Measurements from ENCODE around the gene FAM3D. TPM values are rescaled to one million over a fixed set of nuclear protein-coding genes. Genes with fewer than 3 reads are reported as not detected.

FAM3D gene
- total and polyA plus RNA-seq, 4 donors, result 0.09 TPM; not detected in 3

- no peak for TF ChIP-seq CTCF (IDR thresholded peaks at IDR 0.05; ENCODE audit: low read depth, low read length, missing input control)
These were observed 62.5 kb downstream of the FAM3D start (continued) for GRCh38 chr3:58604031-58604430.

- Histone ChIP-seq H3K9me3 (ENCODE audit: control insufficient read depth in 4 of 4, low read length in 3 of 4) (no peaks in the 10 kb centered on the region), H3K4me1 (ENCODE audit: control insufficient read depth in 4 of 4, insufficient read depth in 4 of 4, low read length in 3 of 4) (no peaks in the 10 kb centered on the region), H3K9ac (ENCODE audit: low read depth in 1 of 2, low read length in 2 of 2) (no peak overlapping the region), H3K36me3 (ENCODE audit: control insufficient read depth in 4 of 4, insufficient read depth in 3 of 4, low read depth in 1 of 4, low read length in 3 of 4) (no peaks in the 10 kb centered on the region), H3K27me3 (ENCODE audit: control insufficient read depth in 4 of 4, insufficient read depth in 4 of 4, low read length in 3 of 4) (no peaks in the 10 kb centered on the region), H3K27ac (ENCODE audit: low read depth in 1 of 2, low read length in 2 of 2) (no peak overlapping the region), H3K4me3 (ENCODE audit: low read depth in 1 of 3, low read length in 3 of 3) (no peak overlapping the region)
- TF ChIP-seq NR2F2 (IDR thresholded peaks at IDR 0.05) (no peak), CTCF (IDR thresholded peaks at IDR 0.05; ENCODE audit: low read depth, low read length, missing input control) (no peak), FOXA1 (IDR thresholded peaks at IDR 0.05) (no peak)
- DNase-seq (ENCODE audit: low spot score), result no peak
These were observed 63.0 kb downstream of the FAM3D start for GRCh38 chr3:58603606-58604005.

DNA sequence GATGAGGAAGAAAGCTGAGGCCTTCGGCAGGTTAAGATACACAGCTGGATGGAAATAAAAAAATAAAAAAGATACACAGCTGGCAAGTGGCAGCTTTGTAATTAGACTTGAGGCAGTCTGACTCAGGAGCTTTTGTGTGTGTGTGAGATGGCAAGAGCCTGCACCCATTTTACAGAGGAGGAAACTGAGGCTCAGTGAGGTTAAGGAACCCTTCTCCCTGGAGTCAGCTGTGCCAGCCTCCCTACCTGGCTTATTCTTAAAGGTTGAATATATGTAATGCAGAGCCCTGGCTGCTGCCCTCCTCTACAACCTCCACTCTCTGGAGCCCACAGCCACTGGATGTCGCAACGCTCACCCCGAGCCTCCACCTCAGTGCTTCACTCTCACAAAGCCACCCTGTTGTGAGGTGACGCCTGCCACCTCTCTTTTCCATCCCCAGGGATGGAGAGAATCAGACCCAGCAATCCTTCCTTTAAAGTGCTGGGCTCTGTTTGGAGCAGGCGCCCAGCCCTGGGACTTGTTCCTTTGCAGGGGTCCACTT lies 68.7 kb downstream of the FAM3D start:
- 80% methylated on average over 6 of the region's 6 CpGs for WGBS

More for the DNA sequence above, 68.7 kb downstream of the FAM3D start:
- H3K9ac ChIP-seq (ENCODE audit: low read depth in 1 of 2, low read length in 2 of 2), result no peak overlapping the region
- peaks cover 5 to 40% (median 28%) of the 10 kb centered on the region in 4 donors for H3K4me1 ChIP-seq (ENCODE audit: control insufficient read depth in 4 of 4, insufficient read depth in 4 of 4, low read length in 3 of 4)
- TF ChIP-seq TAF1 (conservative IDR thresholded peaks at IDR 0.05) (no peak), CTCF (IDR thresholded peaks at IDR 0.05; ENCODE audit: low read depth, low read length, missing input control) (no peak), NR2F2 (IDR thresholded peaks at IDR 0.05) (no peak), MAX (IDR thresholded peaks at IDR 0.05) (no peak), REST (IDR thresholded peaks at IDR 0.05) (no peak), EGR1 (IDR thresholded peaks at IDR 0.05; ENCODE audit: low read depth in 2 of 2) (no peak), HNF4A (conservative IDR thresholded peaks at IDR 0.05) (no peak), ATF3 (IDR thresholded peaks at IDR 0.05) (no peak), JUND (IDR thresholded peaks at IDR 0.05) (no peak), SP1 (IDR thresholded peaks at IDR 0.05) (no peak), RXRA (IDR thresholded peaks at IDR 0.05) (no peak), HNF4G (IDR thresholded peaks at IDR 0.05) (no peak)
- TF ChIP-seq, protein P1, sequence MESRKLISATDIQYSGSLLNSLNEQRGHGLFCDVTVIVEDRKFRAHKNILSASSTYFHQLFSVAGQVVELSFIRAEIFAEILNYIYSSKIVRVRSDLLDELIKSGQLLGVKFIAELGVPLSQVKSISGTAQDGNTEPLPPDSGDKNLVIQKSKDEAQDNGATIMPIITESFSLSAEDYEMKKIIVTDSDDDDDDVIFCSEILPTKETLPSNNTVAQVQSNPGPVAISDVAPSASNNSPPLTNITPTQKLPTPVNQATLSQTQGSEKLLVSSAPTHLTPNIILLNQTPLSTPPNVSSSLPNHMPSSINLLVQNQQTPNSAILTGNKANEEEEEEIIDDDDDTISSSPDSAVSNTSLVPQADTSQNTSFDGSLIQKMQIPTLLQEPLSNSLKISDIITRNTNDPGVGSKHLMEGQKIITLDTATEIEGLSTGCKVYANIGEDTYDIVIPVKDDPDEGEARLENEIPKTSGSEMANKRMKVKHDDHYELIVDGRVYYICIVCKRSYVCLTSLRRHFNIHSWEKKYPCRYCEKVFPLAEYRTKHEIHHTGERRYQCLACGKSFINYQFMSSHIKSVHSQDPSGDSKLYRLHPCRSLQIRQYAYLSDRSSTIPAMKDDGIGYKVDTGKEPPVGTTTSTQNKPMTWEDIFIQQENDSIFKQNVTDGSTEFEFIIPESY (IDR thresholded peaks at IDR 0.05), result no peak
- no peak overlapping the region for H3K4me3 ChIP-seq (ENCODE audit: low read depth in 1 of 3, low read length in 3 of 3)
- H3K27ac ChIP-seq (ENCODE audit: low read depth in 1 of 2, low read length in 2 of 2), result no peak overlapping the region
- H3K27me3 ChIP-seq (ENCODE audit: control insufficient read depth in 4 of 4, insufficient read depth in 4 of 4, low read length in 3 of 4), result no peaks in the 10 kb centered on the region
- H3K36me3 ChIP-seq (ENCODE audit: control insufficient read depth in 4 of 4, insufficient read depth in 3 of 4, low read depth in 1 of 4, low read length in 3 of 4), result no peaks in the 10 kb centered on the region
- H3K9me3 ChIP-seq (ENCODE audit: control insufficient read depth in 4 of 4, low read length in 3 of 4), result no peaks in the 10 kb centered on the region
- no peak for DNase-seq (ENCODE audit: low spot score)
